Activated CD8-positive, alpha-beta memory T cell treated with anti-CD3 and anti-CD28 coated beads for 1 hour (primary cell): ENCODE data around the gene WLS.

Experiments used
- DNase-seq, 2 donors: peaks; one replicate each; pipeline ENCODE4 v3.0.0-alpha.2; 2020; ENCODE audit warnings: low read depth in 1 of 2; ENCODE audit errors: extremely low read depth in 1 of 2

WLS gene

DNA sequence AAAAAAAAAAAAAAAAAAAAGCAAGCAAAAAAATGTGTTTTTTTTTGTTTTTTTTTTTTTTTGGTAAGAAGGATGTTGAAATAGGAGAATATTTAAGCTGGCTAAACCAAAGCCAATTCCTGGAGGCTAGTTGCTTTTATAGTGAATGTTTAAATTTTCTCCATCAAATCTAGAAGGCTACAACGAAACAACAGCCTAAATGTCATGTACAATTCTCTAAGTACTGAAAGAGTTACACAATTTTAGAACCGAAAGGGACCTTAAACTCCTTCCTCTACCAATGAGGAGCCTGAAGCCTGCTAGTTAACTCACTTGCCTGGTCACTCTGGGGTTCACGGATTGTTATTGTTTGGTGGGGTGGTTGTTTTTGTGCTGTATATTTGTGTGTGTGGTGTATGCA lies 3.5 kb downstream of the WLS start:
- DNase-seq, result no peak

DNA sequence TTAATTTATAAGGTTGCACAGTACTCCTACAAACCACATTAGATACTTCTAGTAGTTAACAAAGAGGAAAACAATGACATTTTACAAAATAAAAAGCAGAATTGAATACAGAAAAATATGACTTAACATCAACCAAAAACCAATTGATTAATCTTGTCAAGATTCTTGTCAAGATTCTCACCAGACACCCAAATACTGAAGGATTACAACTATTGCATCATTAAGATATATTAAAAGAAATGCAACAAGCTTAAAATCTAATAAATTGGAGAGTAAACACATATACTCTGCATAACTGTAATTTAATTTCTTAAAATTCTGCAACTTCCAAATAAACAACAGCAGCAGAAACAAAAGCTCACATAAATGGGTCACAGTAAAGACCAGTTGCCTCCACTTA lies 4.7 kb downstream of the WLS start:
- DNase-seq, result no peak

DNA sequence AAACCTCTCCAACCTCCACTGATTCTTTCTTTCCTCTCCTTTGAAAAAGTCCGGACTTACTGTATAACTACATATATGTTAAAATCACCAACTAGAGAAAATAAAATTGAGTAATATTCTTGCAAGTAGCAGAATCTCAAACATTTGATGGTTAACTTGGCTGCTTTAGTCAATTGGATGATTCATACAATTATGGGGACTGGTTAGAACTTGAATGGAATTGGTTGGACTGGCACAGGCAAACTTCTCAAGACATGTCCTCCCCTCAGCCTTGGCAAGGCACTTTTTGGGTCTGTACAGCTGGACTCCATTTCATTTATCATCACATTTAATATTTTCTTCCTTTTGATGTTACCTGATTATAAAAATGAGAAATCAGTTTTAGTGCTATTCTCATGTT lies 6.5 kb downstream of the WLS start:
- no peak for DNase-seq

DNA sequence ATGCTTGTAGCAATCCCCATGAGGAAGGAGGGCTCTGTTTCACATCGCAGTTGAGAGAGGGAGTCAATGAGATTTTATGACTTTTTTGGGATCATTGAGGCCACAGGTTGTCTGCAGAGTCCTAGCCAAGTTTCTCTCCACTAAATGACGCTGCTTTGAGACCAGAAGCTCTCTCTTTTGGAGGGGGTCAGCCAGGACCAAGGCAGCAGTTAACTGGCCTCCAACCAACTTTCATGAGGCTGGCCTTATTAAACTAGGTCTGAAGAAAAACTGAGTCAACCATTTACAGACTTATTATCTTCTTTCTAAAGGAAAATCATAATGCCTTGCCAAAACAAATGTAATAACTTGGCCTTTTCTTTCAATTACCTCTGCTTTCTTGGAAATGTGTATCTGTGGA lies 8.6 kb downstream of the WLS start:
- DNase-seq, result no peak

DNA sequence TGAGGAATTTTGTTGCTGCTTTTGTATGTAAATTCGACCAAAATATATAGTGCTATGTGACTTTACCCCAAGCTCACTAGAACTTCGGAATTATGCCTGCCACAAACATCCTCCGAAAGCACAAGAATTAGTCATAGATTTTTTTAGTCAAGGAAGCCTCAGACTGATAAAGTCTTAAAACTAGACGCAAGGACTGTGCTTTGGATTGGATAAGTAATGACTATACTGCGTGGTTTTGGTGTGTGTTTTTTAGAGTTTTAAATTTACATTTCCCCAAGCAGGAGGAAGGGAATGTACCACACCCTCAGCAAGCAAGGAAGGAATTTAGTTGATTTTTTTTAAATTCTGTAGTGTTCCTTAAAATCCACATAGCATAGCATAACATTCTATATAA lies 10.3 kb downstream of the WLS start:
- no peak for DNase-seq

DNA sequence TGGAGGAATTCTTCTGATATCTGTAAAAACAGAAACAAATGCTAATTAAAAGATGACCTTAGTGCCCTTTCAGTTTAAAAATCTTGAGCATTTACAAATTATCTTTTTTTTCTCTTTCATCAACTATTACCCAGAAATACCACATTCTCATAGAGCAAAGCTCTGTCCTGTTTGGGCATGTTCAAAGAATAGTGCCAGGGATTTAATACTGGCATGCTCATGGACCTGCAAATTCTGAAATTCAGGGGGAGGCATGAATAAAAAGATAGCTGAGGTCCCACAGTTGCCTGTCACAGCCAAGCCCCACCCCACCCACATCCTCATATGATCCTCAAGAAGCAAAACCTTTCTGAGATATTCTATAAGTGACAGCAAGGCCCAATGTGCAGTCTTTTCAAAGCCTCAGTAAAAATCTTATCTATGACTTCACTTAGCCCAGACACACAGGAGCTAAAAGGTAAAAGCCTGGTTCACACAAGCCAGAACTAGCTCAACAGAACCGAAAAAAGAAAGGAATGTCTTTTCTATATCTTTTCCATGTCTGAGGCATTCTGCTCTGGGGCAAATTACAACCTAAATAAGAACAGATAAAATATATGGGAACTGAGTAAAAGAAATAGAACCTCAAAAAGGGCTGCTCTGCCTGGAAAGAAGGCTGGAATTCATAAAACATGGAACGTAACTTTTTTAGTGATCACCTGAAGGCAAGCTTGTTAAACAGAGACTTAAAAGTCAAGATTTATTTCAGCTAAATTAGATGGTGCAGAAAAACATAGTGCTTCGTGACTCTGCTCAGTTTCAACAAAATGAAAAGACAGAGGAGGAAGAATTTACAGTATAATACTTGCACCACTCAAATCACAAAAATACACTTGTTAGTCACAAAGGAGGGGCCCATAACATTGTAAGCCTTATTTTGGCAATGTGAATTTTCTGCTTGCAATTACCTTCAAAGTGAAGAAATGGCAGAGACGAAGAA lies 11.0 kb downstream of the WLS start:
- DNase-seq, result no peak

DNA sequence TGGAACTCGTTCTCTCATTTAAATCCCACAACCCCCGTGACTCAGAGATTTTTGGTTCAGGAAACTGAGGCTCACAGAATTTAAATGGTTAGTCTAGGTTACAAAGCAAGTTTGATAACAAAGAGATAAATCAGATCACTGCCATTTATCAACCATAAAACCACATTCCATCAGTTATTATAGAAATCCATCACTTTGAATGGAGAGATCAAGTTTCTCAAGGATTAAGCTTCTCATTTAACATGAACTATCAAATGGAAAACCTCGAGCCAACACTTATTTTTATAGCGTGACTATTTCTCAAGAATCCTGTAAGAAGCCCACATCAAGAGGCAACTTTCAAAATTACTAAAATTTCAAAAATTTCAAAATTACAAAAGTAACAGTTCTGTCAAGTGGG lies 11.9 kb downstream of the WLS start:
- no peak for DNase-seq

DNA sequence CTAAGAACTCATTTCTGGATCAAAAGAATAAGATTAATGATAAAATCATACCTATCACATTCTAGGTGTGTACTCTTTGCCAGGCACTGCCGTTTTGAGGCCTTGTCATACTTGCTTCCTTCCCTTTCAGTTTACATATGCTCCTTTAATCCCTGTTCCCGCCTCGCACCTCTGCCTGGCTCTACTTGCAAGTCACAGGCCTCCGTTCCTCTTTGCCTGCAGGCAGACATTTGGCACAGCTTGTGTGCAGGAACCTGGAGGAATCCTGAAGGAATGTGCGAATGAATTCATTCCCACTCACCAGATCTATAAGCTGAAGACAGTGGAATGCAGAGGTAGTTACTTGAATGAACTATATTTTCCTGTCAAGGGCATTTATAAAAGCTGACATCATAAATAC lies 13.8 kb downstream of the WLS start:
- no peak for DNase-seq

DNA sequence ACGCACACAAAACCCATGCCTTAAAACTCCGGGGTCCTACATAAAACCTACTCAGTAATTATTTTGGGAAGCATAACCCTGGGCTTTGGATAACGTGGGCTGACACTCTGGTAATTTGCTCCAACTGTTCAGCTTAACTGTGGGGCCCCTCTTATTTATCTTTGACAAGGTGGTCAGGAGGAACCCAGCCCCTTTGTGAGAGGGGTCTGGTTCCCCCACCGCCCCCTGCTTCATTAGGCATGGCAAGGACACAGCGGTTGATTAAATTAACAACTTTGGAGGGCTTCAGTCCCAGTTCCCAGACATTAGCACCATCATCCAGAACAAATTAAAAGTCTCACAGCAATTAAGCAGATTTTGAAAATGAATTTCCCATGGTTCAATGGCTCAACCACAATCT lies 14.7 kb downstream of the WLS start:
- no peak for DNase-seq

DNA sequence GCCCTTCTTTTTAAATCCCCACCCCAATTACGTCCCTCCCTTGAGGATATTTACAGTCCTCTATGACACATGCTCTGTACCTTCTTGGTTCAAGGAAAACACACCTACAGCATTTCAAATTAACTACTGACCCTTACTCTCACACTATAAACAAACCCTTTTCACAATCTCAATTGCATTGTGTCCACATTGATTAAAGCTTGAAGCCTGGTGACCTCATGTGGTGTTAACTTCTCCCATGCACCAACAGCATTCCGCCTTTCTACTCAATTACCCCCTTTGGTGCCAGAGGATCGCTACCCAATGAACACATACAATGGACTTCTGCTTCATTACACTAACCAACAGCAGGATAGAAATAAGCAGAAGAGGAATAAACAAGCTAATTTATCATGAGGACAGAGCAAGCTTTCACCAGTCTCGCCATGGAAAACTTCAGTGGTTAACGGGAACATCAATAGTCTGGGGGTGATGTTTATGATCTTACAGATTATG lies 15.2 kb downstream of the WLS start:
- DNase-seq, result no peak

DNA sequence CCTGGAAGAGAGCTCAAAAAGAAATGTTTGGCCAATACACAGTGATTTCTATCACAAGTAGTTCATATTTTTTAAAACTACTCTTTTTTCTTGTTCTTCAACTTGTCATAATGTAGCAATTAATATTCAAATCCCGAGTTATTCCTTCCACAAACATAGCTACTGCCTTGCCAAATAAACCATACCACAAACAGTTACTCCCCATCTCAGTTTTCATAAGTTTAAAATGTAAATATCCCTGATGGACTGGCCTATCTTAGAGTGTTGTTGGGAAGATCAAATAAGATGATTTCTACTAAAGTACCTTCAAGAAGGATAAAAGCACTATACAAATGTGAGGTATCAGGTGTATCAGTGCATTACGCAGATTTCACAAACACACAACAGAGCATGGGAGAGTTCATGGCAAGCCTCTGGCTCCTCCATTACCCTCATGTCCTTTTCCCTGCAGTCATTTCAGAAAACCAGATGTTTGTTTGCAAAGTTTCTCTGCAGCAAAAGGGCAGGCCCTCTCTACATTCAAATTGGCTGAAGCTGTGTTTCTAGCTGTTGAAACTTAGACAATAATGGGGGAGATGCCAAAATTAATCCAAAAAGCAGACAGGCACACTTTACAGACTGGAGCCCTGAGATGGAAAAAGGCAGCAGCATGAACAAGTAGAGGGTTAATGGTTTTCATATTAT lies 16.1 kb downstream of the WLS start:
- no peak for DNase-seq

DNA sequence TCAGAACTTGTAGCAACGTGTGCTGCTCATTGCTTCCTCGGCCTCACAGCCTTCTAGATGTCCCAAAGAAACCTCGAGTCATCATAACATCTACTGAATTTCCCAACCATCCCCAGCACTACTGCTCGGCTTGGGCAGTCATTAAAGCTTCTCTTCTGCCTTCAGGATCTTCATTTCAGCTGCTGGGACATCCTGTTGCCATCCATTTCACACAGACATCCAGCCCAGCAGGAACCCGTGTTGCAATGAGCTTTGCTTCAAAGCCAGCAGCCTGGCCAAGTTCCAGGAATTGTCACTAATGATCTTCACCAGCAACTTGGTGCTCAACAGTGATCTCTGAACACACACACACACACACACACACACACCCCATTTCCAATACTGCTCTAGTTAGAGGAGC lies 18.5 kb downstream of the WLS start:
- no peak for DNase-seq

DNA sequence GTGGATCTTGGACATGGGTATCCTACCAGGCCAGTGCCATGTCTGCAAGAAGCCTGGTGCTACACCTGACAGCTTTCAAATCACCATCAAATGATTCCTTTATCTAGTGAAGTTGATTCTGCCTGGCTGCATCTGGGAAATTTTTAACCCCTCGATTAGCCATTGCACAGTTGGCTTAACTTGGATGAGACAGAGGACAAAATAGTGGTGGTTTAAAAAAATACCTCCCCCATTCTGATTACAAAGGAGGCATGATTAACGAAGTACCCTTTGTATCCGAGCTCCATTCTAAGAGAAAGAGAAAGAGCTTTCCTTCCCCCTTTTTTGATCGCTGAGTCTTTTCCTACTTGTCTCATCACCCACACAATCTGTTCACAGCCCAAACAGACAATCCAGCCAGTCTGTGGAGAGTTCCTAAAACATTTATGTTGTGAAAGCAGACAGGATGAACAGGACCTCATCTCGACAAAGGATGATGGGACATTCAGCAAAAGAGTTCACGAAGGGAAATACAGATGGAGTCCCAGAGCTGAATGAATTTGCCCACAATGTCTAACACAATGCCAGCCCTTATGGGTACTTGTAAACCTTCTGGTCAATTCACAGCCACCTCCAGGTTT lies 20.5 kb downstream of the WLS start:
- no peak for DNase-seq

DNA sequence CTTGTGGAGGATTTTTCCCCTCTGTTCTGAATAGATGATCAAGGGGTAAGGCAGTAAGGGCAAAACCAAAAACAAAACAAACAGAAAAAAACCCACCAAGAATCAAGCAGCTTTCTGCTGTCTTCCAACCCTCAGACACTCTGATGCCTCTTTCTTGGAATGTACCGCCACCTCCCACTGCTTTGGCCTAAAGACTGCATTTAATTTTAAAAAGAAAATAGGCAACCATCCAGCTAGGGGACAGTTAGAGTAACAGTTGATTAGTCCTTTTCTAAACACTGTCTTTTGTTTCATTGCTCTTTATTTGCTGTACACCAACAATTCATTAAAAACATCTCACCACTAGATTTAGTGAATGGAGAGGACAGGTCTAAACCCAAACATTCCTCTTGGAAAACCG lies 21.5 kb downstream of the WLS start:
- no peak for DNase-seq

DNA sequence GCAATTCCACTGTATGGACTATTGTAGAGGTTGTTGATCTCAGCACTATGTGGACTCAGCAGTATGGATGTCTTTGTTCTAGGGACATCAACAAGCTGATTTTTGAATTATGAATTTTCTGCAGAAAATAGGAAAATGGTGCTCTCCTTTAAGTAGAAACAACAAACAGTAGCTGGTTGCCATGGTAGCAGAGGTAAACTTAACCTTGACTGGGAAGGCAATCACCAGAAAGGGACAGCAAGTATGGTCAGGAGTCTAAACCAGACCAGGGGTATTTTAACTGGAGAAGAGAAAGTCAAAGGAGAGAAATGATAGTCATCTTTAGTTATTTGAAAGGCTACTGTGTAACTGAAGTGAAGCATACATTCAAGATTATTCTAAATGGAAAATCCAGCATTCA lies 22.3 kb downstream of the WLS start:
- no peak for DNase-seq

DNA sequence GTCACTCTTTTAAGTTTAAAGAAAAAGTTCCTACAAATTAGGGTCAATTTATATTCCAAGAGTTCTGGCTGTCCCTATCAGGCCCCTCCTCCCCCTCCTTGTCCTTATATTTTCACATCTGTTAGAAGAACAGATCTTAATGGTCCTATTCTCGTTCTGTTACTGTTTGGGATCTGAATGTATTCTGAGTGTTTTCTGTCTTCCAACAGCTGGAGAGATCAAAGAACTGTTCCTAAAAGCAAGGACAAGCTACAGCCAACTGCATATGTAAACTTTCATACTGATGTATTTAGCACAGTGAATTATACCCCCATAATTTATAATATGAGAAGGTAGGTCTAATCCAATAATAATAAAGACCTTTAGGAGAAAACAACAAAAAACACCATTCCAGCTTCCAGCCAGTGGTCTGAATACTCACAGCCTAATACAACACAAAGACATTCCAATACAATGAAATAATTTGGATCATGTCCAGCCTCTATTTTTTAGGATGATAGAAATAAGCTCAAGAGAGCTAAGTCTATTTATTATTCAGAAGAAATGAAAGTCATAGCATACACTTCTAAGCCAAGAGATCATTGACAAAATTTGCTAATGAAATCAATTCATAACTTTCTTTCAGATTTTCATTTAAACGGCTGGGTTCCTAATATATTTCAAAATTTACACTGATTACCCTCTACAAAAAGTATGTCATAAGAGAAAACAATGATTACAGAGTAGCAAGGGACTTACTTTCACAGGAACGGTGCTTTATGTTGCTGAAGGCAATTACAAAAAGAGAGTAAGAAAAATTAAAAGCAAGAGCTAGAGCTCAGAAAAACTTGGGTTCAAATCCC lies 25.3 kb downstream of the WLS start:
- no peak for DNase-seq

DNA sequence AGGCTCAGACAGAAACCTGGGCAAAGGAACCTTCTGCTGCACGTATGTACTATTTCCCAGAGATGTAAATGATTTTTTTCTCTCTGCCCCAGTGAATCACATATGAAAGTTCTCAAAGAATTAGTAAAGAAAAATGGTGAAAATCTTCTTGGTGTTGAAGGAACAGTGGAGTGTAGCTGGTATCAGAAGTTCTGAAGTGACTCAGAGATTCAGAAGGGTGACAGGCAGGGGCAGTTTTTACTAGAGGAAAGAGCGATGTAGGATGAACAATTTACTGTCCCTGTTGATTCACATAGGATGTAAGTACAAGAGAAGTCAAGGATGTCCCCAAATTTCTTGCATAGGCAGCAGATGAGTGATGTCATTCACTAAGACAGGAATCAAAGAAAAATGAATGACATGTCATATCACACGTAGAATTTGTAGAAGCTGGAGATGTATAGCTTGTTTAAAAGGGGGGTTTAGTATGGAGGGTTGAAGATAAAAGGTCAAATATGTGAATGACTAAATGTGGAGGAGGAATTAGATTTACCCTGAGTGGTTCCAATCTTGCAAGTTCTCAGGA lies 26.4 kb downstream of the WLS start:
- no peak for DNase-seq

DNA sequence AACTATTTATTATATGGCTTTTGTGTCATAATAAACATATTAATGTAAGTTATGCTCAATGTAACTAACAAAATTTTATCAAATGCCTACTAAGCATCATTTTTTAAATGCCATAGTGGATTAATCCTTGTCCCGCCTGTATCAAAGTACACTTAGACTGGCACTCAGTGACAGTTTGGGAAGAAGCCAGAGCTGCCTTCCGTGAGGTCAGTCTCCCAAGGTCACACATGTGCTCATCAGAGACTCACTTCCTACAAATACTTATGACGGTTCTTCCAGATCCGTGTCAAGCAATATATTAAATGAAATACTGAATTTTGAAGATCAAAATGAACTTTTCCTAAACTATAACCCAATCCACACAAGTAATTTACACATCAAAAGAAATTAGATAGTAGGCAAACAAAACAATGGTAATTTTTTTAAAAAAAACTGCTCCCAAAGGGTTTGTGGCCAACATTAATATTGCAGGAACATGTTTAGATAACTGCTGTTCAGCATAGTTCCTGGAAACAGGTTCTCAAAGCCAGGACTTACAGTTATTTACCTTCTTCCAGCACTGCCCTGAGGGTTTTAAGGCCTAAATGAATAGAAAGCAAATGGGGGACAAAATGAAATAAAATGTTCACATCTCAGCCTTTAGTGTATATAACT lies 27.2 kb downstream of the WLS start:
- no peak for DNase-seq

DNA sequence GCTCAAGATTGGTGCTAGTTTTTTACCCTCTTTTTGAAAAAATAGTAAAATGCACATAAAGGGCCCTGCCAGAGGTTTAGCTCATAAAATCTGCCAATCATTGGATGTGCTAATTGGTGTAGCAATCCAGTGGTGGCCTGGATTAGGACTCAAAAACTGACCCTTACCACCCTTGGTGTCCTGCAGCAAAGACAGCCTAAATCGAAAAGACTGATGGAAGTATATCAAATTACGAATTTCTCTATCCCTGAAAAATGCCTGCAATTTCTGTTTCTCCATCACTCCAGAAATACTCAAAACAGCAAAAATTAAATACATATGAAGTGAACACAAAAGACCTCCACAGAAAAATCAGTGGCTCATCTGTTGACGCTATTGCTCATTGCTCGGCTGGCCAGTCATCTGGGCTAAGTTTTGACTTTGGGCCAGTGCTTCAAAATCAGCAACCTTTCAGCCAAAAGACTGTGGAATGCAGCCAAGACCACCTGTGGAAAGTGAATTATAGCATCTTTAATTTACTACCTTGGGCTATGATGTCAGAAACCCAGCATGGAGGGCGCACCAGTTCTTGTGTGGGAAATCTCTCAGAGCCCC lies 30.0 kb downstream of the WLS start:
- DNase-seq, result no peak
